GM10248 (cell line): Measurements from ENCODE around the gene TMEM17.

Experiments
- CTCF ChIA-PET: fragments of 300-600 bp; sonication (Branson Sonifier 250); formaldehyde crosslinking; extraction: SDS; loops from one replicate; lab custom pipeline; 2021; ENCODE audit warnings: antibody characterized with exemption; lab: Yijun Ruan, JAX
- POLR2A ChIA-PET: fragments of 350-650 bp; sonication (Branson Sonifier 250); formaldehyde crosslinking; extraction: SDS; loops from one replicate; lab custom pipeline; 2020; ENCODE audit warnings: antibody characterized with exemption; lab: Yijun Ruan, JAX
- DNase-seq: peaks from one replicate; pipeline ENCODE4 v3.0.0; 2012; ENCODE audit errors: extremely low spot score
- CTCF ChIP-seq: IDR thresholded peaks from 2 replicates; pipeline ENCODE4 v1.5.1; 2012; ENCODE audit warnings: mild to moderate bottlenecking, low read depth; ENCODE audit errors: extremely low read depth, missing control alignments, control extremely low read depth

The TMEM17 gene

GRCh38 chr2:62465741-62466502 is 40.1 kb downstream of the TMEM17 start:
- POLR2A ChIA-PET, result no interaction called here
- DNase-seq, result no peak
- CTCF ChIA-PET, result interaction anchor here (1.1 to 4.9 kb wide), 5 partner anchors 9 to 22 kb away, joined by 3 to 49 read pairs (median 3); no protein-coding TSS in a partner anchor
- TF ChIP-seq CTCF, result no peak

- ChIA-PET POLR2A (no interaction called here), CTCF (interaction anchor here (4.9 to 12.5 kb wide), 2 partner anchors 8 to 308 kb away, joined by 49 to 243 read pairs; no protein-coding TSS in a partner anchor)
- no peak for DNase-seq
- no peak for TF ChIP-seq CTCF
These were observed 40.8 kb downstream of the TMEM17 start for GRCh38 chr2:62465039-62465740.

GRCh38 chr2:62464221-62465007 is 41.6 kb downstream of the TMEM17 start:
- TF ChIP-seq CTCF, result no peak
- ChIA-PET CTCF (interaction anchor here (1.8 to 12.5 kb wide), 3 partner anchors 7 to 308 kb away, joined by 5 to 243 read pairs (median 49); no protein-coding TSS in a partner anchor), POLR2A (no interaction called here)
- DNase-seq, result no peak

GRCh38 chr2:62462211-62462610 is 43.8 kb downstream of the TMEM17 start:
- POLR2A ChIA-PET, result no interaction called here
- no peak for DNase-seq
- no peak for TF ChIP-seq CTCF
- CTCF ChIA-PET, result interaction anchor here (0.9 to 12.5 kb wide), 4 partner anchors 9 to 325 kb away, joined by 3 to 243 read pairs (median 4); no protein-coding TSS in a partner anchor

- ChIA-PET POLR2A (no interaction called here), CTCF (interaction anchor here (0.9 to 12.5 kb wide), 2 partner anchors 311 to 326 kb away, joined by 3 to 243 read pairs; no protein-coding TSS in a partner anchor)
- no peak for DNase-seq
- no peak for TF ChIP-seq CTCF
These were observed 44.3 kb downstream of the TMEM17 start for GRCh38 chr2:62461707-62462106.
